Adrenal gland (tissue), 12 donors: ENCODE data around the gene SLC6A3. TPM values are rescaled to one million over a fixed set of nuclear protein-coding genes. Genes with fewer than 3 reads are reported as not detected.

Experiments
- DNase-seq, 7 donors: peaks; one replicate each; pipeline ENCODE4 v3.0.0-alpha.2; 2019 to 2020
- H3K27ac ChIP-seq, 5 donors: fragments of 200-600 bp; sonication (generic) in 4 of 5; 1 replicate in 3 of 5; 2 replicates in 2 of 5; pipeline versions ENCODE4 v1.5.1 to v1.8.0; 2016 to 2020; ENCODE audit warnings: mild to moderate bottlenecking in 1 of 5
- H3K27me3 ChIP-seq: fragments of 200-600 bp; 2 replicates; pipeline ENCODE4 v1.8.0; 2021
- H3K36me3 ChIP-seq, 2 donors: fragments of 200-600 bp; replicated peaks in 1 of 2; 1 replicate in 1 of 2; 2 replicates in 1 of 2; pipeline versions ENCODE4 v1.5.1 to v1.8.0; 2018 to 2022
- H3K4me1 ChIP-seq, 2 donors: fragments of 200-600 bp; replicated peaks in 1 of 2; 1 replicate in 1 of 2; 2 replicates in 1 of 2; pipeline versions ENCODE4 v1.5.1 to v1.8.0; 2018 to 2021
- H3K4me3 ChIP-seq, 4 donors: fragments of 200-600 bp; sonication (generic) in 3 of 4; one replicate each; pipeline ENCODE4 v1.5.1; 2016 to 2018
- H3K9me3 ChIP-seq, 3 donors: fragments of 200-600 bp; sonication (generic) in 1 of 3; replicated peaks in 1 of 3; 1 replicate in 2 of 3; 2 replicates in 1 of 3; pipeline versions ENCODE4 v1.5.1 to v1.8.0; 2016 to 2021
- CTCF ChIP-seq, 6 experiments: fragments of 450-650 bp in 4 of 6; fragments of 200-600 bp in 2 of 6; sonication (generic) in 1 of 6; IDR thresholded peaks; 1 replicate in 5 of 6; 2 replicates in 1 of 6; pipeline versions ENCODE4 v1.5.1 to v1.8.0; 2016 to 2021; ENCODE audit warnings: antibody characterized with exemption in 6 of 6, mild to moderate bottlenecking in 2 of 6, moderate library complexity in 1 of 6
- POLR2A ChIP-seq, 2 donors: fragments of 450-650 bp; IDR thresholded peaks; one replicate each; pipeline ENCODE4 v1.6.1; 2017; ENCODE audit warnings: antibody characterized with exemption in 2 of 2, mild to moderate bottlenecking in 2 of 2, moderate library complexity in 1 of 2
- WGBS, 4 donors: extraction: QIAGEN DNeasy Blood & Tissue Kit in 2 of 4; methylation state at CpG; one replicate each; pipeline versions ENCODE4 v1.1.5 to v1.1.7; 2013 to 2017; 5-methylcytosine and 5-hydroxymethylcytosine counted together
- intact Hi-C, 2 donors: fragments of 100-400 bp; cut with DNase I; formaldehyde crosslinking; loops; one replicate each; pipeline versions ENCODE4 v1.14.1 to v1.15.0; 2022 to 2023
- polyA plus RNA-seq, 3 donors: library from polyadenylated mRNA; stranded (reverse); fragments of 200-250 nt in 2 of 3; fragments of 350-450 nt in 1 of 3; fragmentation: Illumina TruSeq in 1 of 3; extraction: RNeasy Lipid Tissue Mini Kit (QIAGEN cat#74804) in 1 of 3; gene quantifications; one replicate each; pipeline ENCODE4 v1.2.3, GENCODE V29; 2013 to 2014
- total RNA-seq, 9 donors: library from RNA; depleted of rRNA in 4 of 9; stranded (reverse); fragments of >200 nt in 4 of 9; fragments of 120-200 nt in 1 of 9; fragmentation: NEBNext Ultra II Directional in 1 of 9; extraction: Animal tissue kit (Norgen Biotek cat#: 25700) in 1 of 9; gene quantifications; one replicate each; pipeline versions ENCODE4 v1.1.0 to v1.2.4, GENCODE V29; 2013 to 2023
- donor health status: healthy with polysubstance abuse.
- donor health status: Bipolar disorder and iron deficiency.
- donor health status: DM: yes; HTN: yes; CAD: no.
- donor health status: DM: no; HTN: no; CAD: no.
- donor health status: DM: no; HTN: no; CAD: no.
- donor health status: DM: yes; HTN: yes; CAD: no.

The SLC6A3 gene
- total and polyA plus RNA-seq, 12 donors = 0.10 TPM; not detected in 11

GRCh38 chr5:1435369-1435768 is 9.9 kb downstream of the SLC6A3 start:
- no peaks in the 10 kb centered on the region for H3K36me3 ChIP-seq
- no peak for TF ChIP-seq POLR2A (IDR thresholded peaks at IDR 0.05)
- TF ChIP-seq CTCF (IDR thresholded peaks at IDR 0.05) = no peak
- DNase-seq = no peak
- WGBS, 4 donors = 74 to 87% (median 86%) methylated on average over 1 to 2 of the region's 2 CpGs
- H3K9me3 ChIP-seq = no peaks in the 10 kb centered on the region
- H3K4me3 ChIP-seq = no peak overlapping the region
- H3K27ac ChIP-seq = no peak overlapping the region
- no peaks in the 10 kb centered on the region for H3K4me1 ChIP-seq
- peaks cover 6% of the 10 kb centered on the region for H3K27me3 ChIP-seq
- intact Hi-C loops = no loop called here

GRCh38 chr5:1432296-1432695 is 12.9 kb downstream of the SLC6A3 start:
- Histone ChIP-seq H3K9me3 (peaks cover 0 to 13% (median 9%) of the 10 kb centered on the region in 3 donors), H3K4me3 (no peak overlapping the region), H3K4me1 (no peaks in the 10 kb centered on the region), H3K27ac (no peak overlapping the region), H3K36me3 (no peaks in the 10 kb centered on the region), H3K27me3 (no peaks in the 10 kb centered on the region)
- TF ChIP-seq POLR2A (IDR thresholded peaks at IDR 0.05) = no peak
- 90 to 98% (median 90%) methylated on average over 9 to 15 of the region's 15 CpGs for WGBS, 4 donors
- DNase-seq = no peak
- intact Hi-C loops = no loop called here

- H3K9me3 ChIP-seq = peaks cover 0 to 13% (median 11%) of the 10 kb centered on the region in 3 donors
- no peak for DNase-seq
- no peak overlapping the region for H3K4me3 ChIP-seq
- TF ChIP-seq CTCF (IDR thresholded peaks at IDR 0.05) (no peak), POLR2A (IDR thresholded peaks at IDR 0.05) (no peak)
- H3K27me3 ChIP-seq = no peaks in the 10 kb centered on the region
- 83 to 89% (median 86%) methylated on average over 6 to 8 of the region's 8 CpGs for WGBS, 4 donors
- H3K4me1 ChIP-seq = no peaks in the 10 kb centered on the region
- H3K36me3 ChIP-seq = no peaks in the 10 kb centered on the region
- intact Hi-C loops = no loop called here
- H3K27ac ChIP-seq = no peak overlapping the region
Observed at GRCh38 chr5:1431896-1432295, 13.3 kb downstream of the SLC6A3 start.

GRCh38 chr5:1431021-1431811 is 14.0 kb downstream of the SLC6A3 start:
- H3K4me1 ChIP-seq = no peaks in the 10 kb centered on the region
- H3K36me3 ChIP-seq = no peaks in the 10 kb centered on the region
- WGBS, 4 donors = 86 to 91% (median 89%) methylated on average over 29 to 33 of the region's 33 CpGs
- TF ChIP-seq CTCF (IDR thresholded peaks at IDR 0.05) (no peak), POLR2A (IDR thresholded peaks at IDR 0.05) (no peak)
- no peak overlapping the region for H3K27ac ChIP-seq
- peak in 1 of 7 donors; percentile 11 for DNase-seq
- H3K9me3 ChIP-seq = peaks cover 0 to 13% (median 11%) of the 10 kb centered on the region in 3 donors
- no peak overlapping the region for H3K4me3 ChIP-seq
- H3K27me3 ChIP-seq = no peaks in the 10 kb centered on the region
- intact Hi-C loops = no loop called here
